ENCODE measurements around the gene EFL1.
"Not testable (repeated sequence)": the region's sequence is repeated elsewhere in the genome, so short reads cannot be mapped to it uniquely, and the experiment has no call there.

GRCh38 chr15:82281276-82281675 lies 18.7 kb upstream of the EFL1 start:
- TF ChIP-seq SIN3A (IDR thresholded peaks at IDR 0.05; ENCODE audit: low read depth, low read length); EGR1 (IDR thresholded peaks at IDR 0.05; ENCODE audit: borderline replicate concordance in 1 of 2, low read depth in 2 of 2, low read length in 2 of 2); USF2 (IDR thresholded peaks at IDR 0.05; ENCODE audit: borderline replicate concordance, low read depth, low read length); SP1 (IDR thresholded peaks at IDR 0.05; ENCODE audit: low read depth, low read length); MYC (IDR thresholded peaks at IDR 0.05; ENCODE audit: insufficient read depth, insufficient read length, insufficient replicate concordance, low read length, severe bottlenecking); POLR2A (IDR thresholded peaks at IDR 0.05; ENCODE audit: low read depth, low read length); EP300 (IDR thresholded peaks at IDR 0.05; ENCODE audit: borderline replicate concordance in 1 of 2, control insufficient read depth in 1 of 2, low read depth in 2 of 2, low read length in 2 of 2); NFXL1 (IDR thresholded peaks at IDR 0.05; ENCODE audit: borderline replicate concordance); EZH2 (IDR thresholded peaks at IDR 0.05; ENCODE audit: borderline replicate concordance, control insufficient read depth, low read depth, low read length); TCF7 (IDR thresholded peaks at IDR 0.05; ENCODE audit: borderline replicate concordance): not testable (repeated sequence)
- peak in 2 of 3 experiments; percentile 6 to 7; a peak in 1 of 6 replicates for TF ChIP-seq CTCF (IDR thresholded peaks at IDR 0.05 in 2 of 3, conservative IDR thresholded peaks at IDR 0.05 in 1 of 3; ENCODE audit: control insufficient read depth in 2 of 3, extremely low read depth in 1 of 3, insufficient read depth in 1 of 3, low read depth in 3 of 3, low read length in 3 of 3)

All from GM12878 (cell line).